Stimulated activated CD8-positive, alpha-beta memory T cell treated with anti-CD3 and anti-CD28 coated beads, Interleukin-12 subunit alpha, Interleukin-12 subunit beta, amount 100 ng/mL, for 1 hour (primary cell): ENCODE data around the gene OTOA.
"Not testable (repeated sequence)": the region's sequence is repeated elsewhere in the genome, so short reads cannot be mapped to it uniquely, and the experiment has no call there.

Experiments used
- DNase-seq: peaks from one replicate; pipeline ENCODE4 v3.0.0-alpha.2; 2020; ENCODE audit warnings: low read depth

The OTOA gene

DNA sequence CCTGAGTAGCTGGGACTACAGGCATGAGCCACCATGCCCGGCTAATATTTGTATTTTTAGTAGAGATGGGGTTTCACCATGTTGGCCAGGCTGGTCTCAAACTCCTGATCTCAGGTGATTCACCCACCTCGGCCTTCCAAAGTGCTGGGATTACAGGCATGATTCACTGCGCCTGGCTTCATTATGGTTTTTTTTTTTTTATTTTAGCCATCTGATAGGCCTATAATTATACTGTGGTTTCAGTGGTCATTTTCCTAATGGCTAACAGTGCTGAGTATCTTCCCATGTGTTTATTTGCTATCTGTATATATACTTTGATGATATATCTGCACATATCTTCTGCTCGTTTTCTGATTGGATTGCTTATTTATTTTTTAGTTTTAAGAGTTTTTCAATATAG is 10.7 kb downstream of the OTOA start:
- DNase-seq: not testable (repeated sequence)

DNA sequence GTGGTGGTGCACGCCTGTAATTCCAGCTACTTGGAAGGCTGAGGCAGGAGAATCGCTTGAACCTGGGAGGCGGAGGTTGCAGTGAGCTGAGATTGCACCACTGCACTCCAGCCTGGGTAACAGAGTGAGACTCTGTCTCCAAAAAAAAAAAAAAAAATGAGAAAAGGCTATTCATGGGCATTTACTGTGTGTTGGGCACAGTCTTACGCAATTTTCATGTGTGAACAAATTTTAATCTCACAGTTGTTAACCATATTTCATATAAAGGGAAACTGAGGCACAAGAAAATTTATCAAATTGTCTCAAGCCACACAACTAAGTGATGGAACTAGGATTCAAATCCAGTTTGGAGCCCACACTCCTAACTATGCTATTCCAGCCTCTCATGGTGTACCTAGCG is 16.9 kb downstream of the OTOA start:
- DNase-seq: not testable (repeated sequence)

DNA sequence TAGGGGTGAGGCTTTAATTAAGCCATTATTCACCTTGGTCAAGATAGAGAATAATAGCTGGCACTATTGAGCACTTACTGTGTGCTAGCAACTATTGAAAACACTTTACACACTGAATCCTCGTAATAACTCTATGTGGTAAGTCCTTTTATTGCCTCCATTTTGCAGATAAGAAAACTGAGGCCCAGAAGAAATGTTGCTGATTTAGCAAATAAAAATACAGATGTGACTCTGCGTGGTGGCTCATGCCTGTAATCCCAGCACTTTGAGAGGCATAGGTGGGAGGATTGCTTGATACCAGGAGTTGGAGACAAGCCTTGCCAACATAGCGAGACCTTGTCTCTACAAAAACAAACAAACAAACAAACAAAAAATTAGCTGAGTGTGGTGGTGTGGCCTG is 19.4 kb downstream of the OTOA start:
- no peak for DNase-seq

DNA sequence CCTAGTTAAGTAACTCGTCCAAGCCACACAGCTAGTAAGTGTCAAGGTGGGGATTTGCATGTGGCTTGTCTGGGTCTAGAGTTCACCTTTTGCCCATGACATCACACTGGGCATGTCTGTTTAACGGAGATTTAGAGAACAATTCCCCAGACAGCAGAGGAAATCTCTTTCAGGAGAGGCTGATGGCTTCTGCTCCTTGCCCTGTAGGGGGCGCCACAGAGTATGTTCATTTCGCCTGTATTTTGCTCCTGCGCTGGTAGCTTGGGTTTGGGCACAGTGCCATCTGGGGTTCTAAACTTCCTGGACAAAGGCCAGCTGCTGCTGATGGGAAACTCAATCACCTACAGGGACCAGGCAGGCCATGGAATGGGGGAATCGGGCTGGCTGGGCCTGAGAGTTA is 20.4 kb downstream of the OTOA start:
- no peak for DNase-seq

- no peak for DNase-seq
Measured at GRCh38 chr16:21685034-21685455, 21.3 kb downstream of the OTOA start.

DNA sequence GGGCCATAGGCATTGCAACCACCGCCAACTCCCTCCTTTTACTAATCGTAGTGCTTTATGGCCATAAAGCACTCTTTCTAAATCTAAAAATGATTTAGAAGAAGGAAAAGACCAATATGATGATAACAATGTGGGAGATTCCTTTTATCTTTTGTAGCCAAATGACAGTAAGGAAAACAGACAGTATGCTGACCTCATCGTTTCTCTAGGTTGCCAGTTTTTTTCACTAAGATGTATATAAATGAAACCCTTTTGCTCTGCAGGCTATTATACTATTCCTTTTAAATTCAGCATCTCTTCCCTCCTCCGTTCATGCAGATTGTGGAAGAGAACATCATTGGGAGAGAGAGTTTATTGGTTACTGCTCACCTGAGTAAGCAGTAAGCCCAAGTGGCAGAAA is 25.3 kb downstream of the OTOA start:
- no peak for DNase-seq

DNA sequence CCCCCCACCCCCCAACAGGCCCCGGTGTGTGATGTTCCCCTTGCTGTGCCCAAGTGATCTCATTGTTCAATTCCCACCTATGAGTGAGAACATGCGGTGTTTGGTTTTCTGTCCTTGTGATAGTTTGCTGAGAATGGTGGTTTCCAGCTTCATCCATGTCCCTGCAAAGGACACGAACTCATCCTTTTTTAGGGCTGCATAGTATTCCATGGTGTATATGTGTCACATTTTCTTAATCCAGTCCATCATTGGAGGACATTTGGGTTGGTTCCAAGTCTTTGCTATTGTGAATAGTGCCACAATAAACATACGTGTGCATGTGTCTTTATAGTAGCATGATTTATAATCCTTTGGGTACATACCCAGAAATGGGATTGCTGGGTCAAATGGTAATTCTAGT is 27.2 kb downstream of the OTOA start:
- DNase-seq: not testable (repeated sequence)

GRCh38 chr16:21694609-21695008 is 30.8 kb downstream of the OTOA start:
- DNase-seq: no peak

GRCh38 chr16:21697032-21697431 is 33.3 kb downstream of the OTOA start:
- DNase-seq: no peak

DNA sequence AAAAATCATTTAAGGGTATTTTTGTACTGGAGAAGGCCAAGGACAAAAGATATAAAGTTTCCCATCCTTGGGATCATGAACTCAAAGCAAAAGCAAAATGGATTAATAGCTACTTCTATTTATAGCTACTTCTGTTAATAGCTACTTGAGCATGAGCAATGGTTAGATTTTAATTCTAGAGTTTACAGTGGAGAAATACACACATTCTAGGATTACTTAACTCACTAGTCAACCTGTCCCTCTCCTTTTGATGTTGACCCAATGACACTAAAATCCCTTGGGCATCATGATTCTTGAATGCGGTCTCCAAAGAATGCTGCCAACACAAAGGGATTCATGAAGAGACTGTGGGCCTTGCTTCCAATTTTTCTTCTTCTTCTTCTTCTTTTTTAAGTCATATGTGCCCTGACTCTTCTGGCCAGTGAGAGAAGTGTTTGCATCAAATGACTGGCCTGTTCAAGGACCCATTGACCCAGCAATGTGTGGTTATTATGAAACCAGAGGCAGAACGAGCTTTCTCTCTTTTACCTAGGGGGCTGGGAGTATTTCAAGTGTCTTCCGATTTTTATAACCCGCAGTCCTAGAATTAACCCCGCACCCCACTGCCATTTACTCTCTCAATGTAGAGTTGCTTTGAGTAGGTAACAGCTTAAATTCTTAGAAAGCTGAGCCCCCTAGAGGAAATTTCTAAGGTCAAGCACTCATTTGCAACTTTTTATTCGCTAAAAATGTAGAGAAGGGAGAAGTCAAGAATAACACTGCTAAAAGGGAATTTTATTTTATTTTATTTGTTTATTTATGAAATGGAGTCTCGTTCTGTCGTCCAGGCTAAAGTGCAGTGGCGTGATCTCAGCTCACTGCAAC is 34.6 kb downstream of the OTOA start:
- DNase-seq: no peak

DNA sequence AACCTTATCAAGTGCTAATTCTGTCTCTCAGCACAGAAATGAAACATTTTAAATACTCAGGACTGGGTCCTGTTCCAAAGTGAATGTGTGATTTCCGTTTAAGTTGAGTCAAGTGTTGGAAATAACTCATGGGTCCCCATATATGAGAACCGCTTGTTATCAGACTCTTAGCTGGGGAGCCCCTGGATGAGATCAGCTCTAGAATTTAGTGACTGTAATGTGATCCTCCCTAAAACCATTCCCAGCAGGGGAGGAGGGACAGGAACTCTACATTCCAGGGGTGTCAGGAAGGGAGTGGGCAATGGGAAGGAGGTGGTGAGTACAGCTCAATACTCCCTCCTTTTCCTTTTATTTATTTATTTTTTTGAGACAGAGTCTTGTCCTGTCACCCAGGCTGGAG is 37.5 kb downstream of the OTOA start:
- DNase-seq: no peak

- no peak for DNase-seq
Measured at GRCh38 chr16:21702276-21702675, 38.5 kb downstream of the OTOA start.

- no peak for DNase-seq
Measured at GRCh38 chr16:21703156-21703555, 39.4 kb downstream of the OTOA start.

GRCh38 chr16:21703589-21704174 is 39.9 kb downstream of the OTOA start:
- DNase-seq: no peak

GRCh38 chr16:21704266-21704665 is 40.5 kb downstream of the OTOA start:
- DNase-seq: no peak

DNA sequence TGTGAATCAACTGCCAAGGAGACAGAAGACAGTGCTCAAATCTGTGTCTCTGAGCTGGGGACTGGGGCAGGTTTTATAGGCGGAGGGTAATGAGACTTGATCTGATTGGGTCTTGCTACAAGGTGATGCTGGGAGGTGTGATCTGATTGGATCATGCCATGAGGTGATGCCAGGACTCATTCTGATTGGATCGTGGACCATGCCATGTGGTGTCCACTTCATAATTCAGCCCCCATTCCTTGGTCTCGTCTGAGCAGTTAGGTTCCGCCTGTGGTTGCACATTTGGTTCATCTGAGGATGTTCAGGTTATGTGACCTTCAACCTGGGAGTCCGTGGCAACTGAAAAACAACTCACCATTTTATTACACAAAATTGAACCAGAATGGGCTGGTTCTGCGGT is 41.0 kb downstream of the OTOA start:
- DNase-seq: no peak

DNA sequence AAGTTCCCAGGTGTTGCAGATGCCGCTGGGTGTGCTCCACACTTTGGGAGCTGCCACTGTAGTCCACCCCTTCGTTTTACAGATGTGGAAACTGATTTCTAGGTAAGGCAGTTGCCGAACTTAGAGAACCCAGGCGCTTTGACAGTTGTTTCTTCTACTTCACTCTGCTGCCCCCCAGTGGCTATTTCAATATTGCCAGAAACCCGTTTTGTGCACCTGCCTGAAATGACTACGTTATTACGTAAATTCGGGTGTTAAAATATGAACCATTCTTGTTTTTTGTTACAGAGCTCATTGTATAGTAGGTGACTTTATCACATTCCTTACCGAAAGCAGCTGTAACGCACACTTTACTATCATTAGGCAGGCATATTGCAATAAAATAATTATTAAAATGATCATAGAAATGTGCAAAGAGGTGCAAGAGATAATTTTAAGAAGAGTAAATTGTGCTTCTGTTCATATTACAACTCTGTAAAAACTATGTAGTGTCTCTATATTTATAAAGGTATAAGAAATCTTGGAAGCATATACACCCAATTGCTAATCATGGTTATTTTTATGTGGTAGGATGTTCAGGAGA is 44.9 kb downstream of the OTOA start:
- DNase-seq: peak; percentile 83

GRCh38 chr16:21710938-21711337 is 47.2 kb downstream of the OTOA start:
- no peak for DNase-seq

- DNase-seq: no peak
Measured at GRCh38 chr16:21713549-21714368, 50.0 kb downstream of the OTOA start.

DNA sequence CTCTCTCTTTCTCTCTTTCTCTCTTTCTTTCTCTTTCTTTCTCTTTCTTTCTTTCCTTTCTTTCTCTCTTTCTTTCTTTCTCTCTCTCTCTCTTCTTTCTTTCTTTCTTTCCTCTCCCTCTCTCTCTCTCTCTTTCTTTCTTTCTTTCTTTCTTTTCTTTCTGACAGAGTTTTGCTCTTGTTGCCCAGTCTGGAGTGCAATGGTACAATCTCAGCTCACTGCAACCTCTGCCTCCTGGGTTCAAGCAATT is 50.5 kb downstream of the OTOA start:
- not testable (repeated sequence) for DNase-seq

GRCh38 chr16:21717608-21718007 is 53.8 kb downstream of the OTOA start:
- DNase-seq: no peak

- no peak for DNase-seq
Measured at GRCh38 chr16:21719283-21719682, 55.5 kb downstream of the OTOA start.

DNA sequence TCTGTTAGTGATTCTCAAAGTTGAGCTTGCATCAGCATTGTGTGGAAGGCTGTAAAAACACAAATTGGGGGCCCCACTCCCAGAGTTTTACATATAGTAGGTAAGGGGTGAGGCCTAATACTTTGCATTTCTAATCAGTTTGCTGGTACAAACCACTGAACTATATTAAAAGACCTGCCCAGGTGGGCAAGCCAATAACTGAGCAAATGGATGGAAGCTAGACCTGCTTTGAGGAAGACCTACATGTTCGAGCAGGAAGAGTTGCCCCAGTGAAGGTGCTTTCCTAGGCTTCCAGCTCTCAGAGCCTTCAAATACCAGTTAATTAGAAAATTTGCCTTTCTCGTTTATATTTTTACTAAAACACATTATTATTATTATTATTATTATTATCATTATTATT is 56.8 kb downstream of the OTOA start:
- DNase-seq: no peak
